H4 (cell line): Measurements from ENCODE around the gene TMEM59. TPM values are rescaled to one million over a fixed set of nuclear protein-coding genes. Genes with fewer than 3 reads are reported as not detected.

Experiments used
- DNase-seq: peaks from one replicate; pipeline ENCODE4 v3.0.0-alpha.2; 2015; ENCODE audit warnings: low spot score
- total RNA-seq: library from RNA; depleted of rRNA; stranded (reverse); fragments of >200 nt; shearing (Covaris generic); gene quantifications from 2 replicates; pipeline ENCODE4 v1.2.3, GENCODE V29; 2014; rRNA removed

Gene TMEM59
- total RNA-seq, 1 experiment from 2014 or later, result 447 TPM

GRCh38 chr1:53984726-53985125 is 68.3 kb downstream of the TMEM59 start:
- no peak for DNase-seq

GRCh38 chr1:53982763-53983104 is 70.3 kb downstream of the TMEM59 start:
- no peak for DNase-seq

- no peak for DNase-seq
Measured at GRCh38 chr1:53982034-53982762, 70.8 kb downstream of the TMEM59 start.

GRCh38 chr1:53981220-53981619 is 71.8 kb downstream of the TMEM59 start:
- no peak for DNase-seq

GRCh38 chr1:53979712-53980450 is 73.1 kb downstream of the TMEM59 start:
- DNase-seq, result no peak

Other genes starting within 250 kb of the TMEM59 start
- 72.1 and 89.1 TPM in 2 replicates for gene NDC1, start 214.9 kb downstream of the TMEM59 start, total RNA-seq
- gene YIPF1, start 163.4 kb downstream of the TMEM59 start, total RNA-seq, result 45.0 and 53.8 TPM in 2 replicates
- not detected in 2 replicates for gene DIO1, start 159.0 kb downstream of the TMEM59 start, total RNA-seq
- 71.9 and 86.5 TPM in 2 replicates for gene IFT25, start 107.5 kb downstream of the TMEM59 start, total RNA-seq
- 56.6 and 64.3 TPM in 2 replicates for gene LRRC42, start 106.9 kb downstream of the TMEM59 start, total RNA-seq
- not detected in 2 replicates for gene LDLRAD1, start 35.0 kb downstream of the TMEM59 start, total RNA-seq
- 2.8 and 3.9 TPM in 2 replicates for gene TCEANC2, start 404 bp upstream of the TMEM59 start, total RNA-seq
- not detected in 2 replicates for gene CDCP2, start 99.8 kb upstream of the TMEM59 start, total RNA-seq
- gene CYB5RL, start 146.8 kb upstream of the TMEM59 start, total RNA-seq, result 5.5 and 6.7 TPM in 2 replicates
- 156 and 204 TPM in 2 replicates for gene MRPL37, start 147.0 kb upstream of the TMEM59 start, total RNA-seq